HCT116 (cell line): ENCODE results near the gene WNK2. TPM values are rescaled to one million over a fixed set of nuclear protein-coding genes. Genes with fewer than 3 reads are reported as not detected.

Experiments
- ATAC-seq: fragments of 200-7000 bp; cut with Tn5 transposase; 2 replicates; pipeline ENCODE4 v1.9.1; 2020; ENCODE audit warnings: mild to moderate bottlenecking, moderate library complexity
- BruUV-seq: library from RNA; stranded (reverse); fragments of 400-500 nt; replicated peaks from 2 replicates; lab custom pipeline; 2021; lab: Mats Ljungman, UMichigan
- CTCF ChIA-PET: fragments of 300-600 bp; sonication (Branson Sonifier 250); formaldehyde crosslinking; loops from one replicate; lab custom pipeline; 2021; ENCODE audit warnings: antibody characterized with exemption; lab: Charles Lee
- POLR2A ChIA-PET: fragments of 300-600, 350-600 bp; sonication (Branson Sonifier 250); formaldehyde crosslinking; loops from one replicate; lab custom pipeline; 2021; ENCODE audit warnings: antibody characterized with exemption; lab: Charles Lee
- RAD21 ChIA-PET, 2 experiments: fragments of 300-600 bp; sonication (Branson Sonifier 250); formaldehyde crosslinking; loops; one replicate each; lab custom pipeline; 2023; ENCODE audit warnings: low total read pairs in 2 of 2; ENCODE audit not compliant: uncharacterized antibody in 2 of 2, unreplicated experiment in 2 of 2, low non-redundant PET in 1 of 2; lab: Charles Lee
- DNase-seq: peaks from one replicate; pipeline ENCODE4 v3.0.0-alpha.2; 2010; ENCODE audit warnings: low read depth, low spot score
- H2AFZ ChIP-seq: fragments of 200-600 bp; shearing (Covaris generic), sonication (generic); 2 replicates; pipeline ENCODE4 v1.6.1; 2017; ENCODE audit warnings: low read depth, mixed run types, mixed read lengths, antibody characterized with exemption, low read length; ENCODE audit not compliant: poor library complexity, severe bottlenecking
- H3K27ac ChIP-seq: 2 replicates; pipeline ENCODE4 v1.5.1; 2012; ENCODE audit warnings: low read depth, low read length
- H3K27me3 ChIP-seq: fragments of 200-600 bp; sonication (generic); 2 replicates; pipeline ENCODE4 v1.6.1; 2016; ENCODE audit warnings: mixed run types, low read length, mixed read lengths; ENCODE audit not compliant: insufficient read depth
- H3K36me3 ChIP-seq, 2 experiments: fragments of 200-500 bp in 1 of 2; fragments of 200-600 bp in 1 of 2; sonication (Bioruptor generic) in 1 of 2; sonication (generic) in 1 of 2; 2 replicates each; pipeline versions ENCODE4 v1.5.1 to v1.6.1; 2014 to 2016; ENCODE audit warnings: low read length in 2 of 2, inconsistent platforms in 1 of 2, mixed read lengths in 1 of 2, mixed run types in 1 of 2; ENCODE audit not compliant: insufficient read depth in 2 of 2, control insufficient read depth in 1 of 2
- H3K4me1 ChIP-seq, 2 experiments: fragments of 200-600 bp in 1 of 2; sonication (generic) in 1 of 2; 2 replicates each; pipeline versions ENCODE4 v1.5.1 to v1.6.1; 2012 to 2017; ENCODE audit warnings: low read length in 2 of 2, inconsistent platforms in 1 of 2, mild to moderate bottlenecking in 1 of 2, mixed read lengths in 1 of 2, mixed run types in 1 of 2, moderate library complexity in 1 of 2; ENCODE audit not compliant: insufficient read depth in 2 of 2, control insufficient read depth in 1 of 2
- H3K4me2 ChIP-seq: fragments of 200-600 bp; sonication (generic); 2 replicates; pipeline ENCODE4 v1.6.1; 2017; ENCODE audit warnings: mixed run types, low read length, mixed read lengths
- H3K4me3 ChIP-seq, 2 experiments: fragments of 200-600 bp in 1 of 2; sonication (generic) in 1 of 2; replicated peaks in 1 of 2; 2 replicates each; pipeline ENCODE4 v1.5.1; 2011 to 2016; ENCODE audit warnings: low read length in 2 of 2, control low read depth in 1 of 2, low read depth in 1 of 2, mild to moderate bottlenecking in 1 of 2, mixed read lengths in 1 of 2, mixed run types in 1 of 2
- H3K79me2 ChIP-seq: fragments of 200-600 bp; sonication (generic); 2 replicates; pipeline ENCODE4 v1.6.1; 2017; ENCODE audit warnings: mild to moderate bottlenecking, mixed run types, low read length, moderate library complexity, mixed read lengths; ENCODE audit not compliant: insufficient read depth
- H3K9ac ChIP-seq: fragments of 200-600 bp; sonication (generic); 2 replicates; pipeline ENCODE4 v1.6.1; 2016; ENCODE audit warnings: low read length, mixed read lengths
- H3K9me2 ChIP-seq: fragments of 200-600 bp; sonication (generic), shearing (Covaris generic); 2 replicates; pipeline ENCODE4 v1.6.1; 2017; ENCODE audit warnings: mixed run types, mild to moderate bottlenecking, moderate library complexity; ENCODE audit not compliant: insufficient read depth
- H3K9me3 ChIP-seq, 2 experiments: fragments of 200-500 bp in 1 of 2; fragments of 200-600 bp in 1 of 2; sonication (Bioruptor generic) in 1 of 2; sonication (generic) in 1 of 2; 2 replicates each; pipeline ENCODE4 v1.6.1; 2014 to 2017; ENCODE audit warnings: low read length in 2 of 2, mixed read lengths in 2 of 2, inconsistent platforms in 1 of 2, low read depth in 1 of 2, mild to moderate bottlenecking in 1 of 2, mixed run types in 1 of 2, moderate library complexity in 1 of 2; ENCODE audit not compliant: control insufficient read depth in 1 of 2, insufficient read depth in 1 of 2
- H4K20me1 ChIP-seq: fragments of 200-600 bp; sonication (generic), shearing (Covaris generic); 2 replicates; pipeline ENCODE4 v1.6.1; 2017; ENCODE audit warnings: mixed run types, mild to moderate bottlenecking, moderate library complexity; ENCODE audit not compliant: insufficient read depth
- EGR1 ChIP-seq: IDR thresholded peaks from 2 replicates; pipeline ENCODE4 v1.6.1; 2012; ENCODE audit warnings: low read depth
- EZH2phosphoT487 ChIP-seq: fragments of 200-600 bp; IDR thresholded peaks from 2 replicates; pipeline ENCODE4 v1.6.1; 2018; ENCODE audit warnings: antibody characterized with exemption, borderline replicate concordance
- POLR2AphosphoS5 ChIP-seq: IDR thresholded peaks from 2 replicates; pipeline ENCODE4 v1.6.1; 2011; ENCODE audit warnings: mild to moderate bottlenecking, low read depth, low read length, moderate library complexity
- SIN3A ChIP-seq: IDR thresholded peaks from 2 replicates; pipeline ENCODE4 v1.6.1; 2012; ENCODE audit warnings: low read depth
- SP1 ChIP-seq: IDR thresholded peaks from 2 replicates; pipeline ENCODE4 v1.6.1; 2012; ENCODE audit warnings: low read depth
- ZNF274 ChIP-seq: fragments of 200-500 bp; sonication (Bioruptor generic); IDR thresholded peaks from 2 replicates; pipeline ENCODE4 v1.6.1; 2014; ENCODE audit warnings: mild to moderate bottlenecking, low read depth, low read length, inconsistent platforms
- intact Hi-C: fragments of 100-400 bp; cut with micrococcal nuclease; formaldehyde crosslinking; loops from 2 replicates; pipeline ENCODE4 v1.10.0; 2022
- total RNA-seq: library from RNA; stranded (reverse); gene quantifications from one replicate; pipeline ENCODE4 v1.2.1, GENCODE V29; 2021; ENCODE audit not compliant: unreplicated experiment
- TF ChIP-seq, protein P1 (sequence below): IDR thresholded peaks from 2 replicates; pipeline ENCODE4 v1.6.1; 2012
- TF ChIP-seq, protein P2 (sequence below): IDR thresholded peaks from 2 replicates; pipeline ENCODE4 v1.6.1; 2012; ENCODE audit warnings: low read depth

Gene WNK2
- total RNA-seq, 1 experiment from 2014 or later: 24.4 TPM

DNA sequence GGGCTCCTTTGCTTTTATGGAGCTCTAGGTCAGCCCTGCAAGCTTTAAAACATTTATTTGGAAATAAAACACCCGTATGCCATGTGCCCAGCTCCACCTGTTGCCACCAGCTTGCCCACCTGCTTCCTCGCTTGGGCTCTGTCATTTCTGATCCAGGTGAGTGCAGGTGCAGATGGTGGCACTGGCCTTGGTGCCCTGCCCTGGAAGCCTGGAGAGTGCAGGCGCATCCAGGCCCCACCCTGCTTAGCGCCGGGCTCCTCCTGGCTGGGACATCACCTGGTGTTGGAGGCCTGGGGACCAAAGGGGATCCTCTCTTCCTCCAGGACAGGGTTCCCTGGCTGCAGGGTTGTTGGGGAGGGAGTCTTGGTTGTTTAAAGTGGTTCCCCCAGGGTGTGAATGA is 35.8 kb downstream of the WNK2 start:
- no peaks in the 10 kb centered on the region for H3K36me3 ChIP-seq
- H3K9me2 ChIP-seq: no peaks in the 10 kb centered on the region
- ATAC-seq: no peak
- no peak overlapping the region for H3K9ac ChIP-seq
- H3K4me3 ChIP-seq: no peak overlapping the region
- DNase-seq: no peak
- no peaks in the 10 kb centered on the region for H3K27me3 ChIP-seq
- H4K20me1 ChIP-seq: no peaks in the 10 kb centered on the region
- intact Hi-C loops: loop anchor here (5.0 kb wide), 1 partner anchor 53 kb away; no protein-coding TSS in a partner anchor
- POLR2A ChIA-PET: no interaction called here
- no peak for TF ChIP-seq ZNF274
- TF ChIP-seq EZH2phosphoT487: no peak
- TF ChIP-seq, protein P1, sequence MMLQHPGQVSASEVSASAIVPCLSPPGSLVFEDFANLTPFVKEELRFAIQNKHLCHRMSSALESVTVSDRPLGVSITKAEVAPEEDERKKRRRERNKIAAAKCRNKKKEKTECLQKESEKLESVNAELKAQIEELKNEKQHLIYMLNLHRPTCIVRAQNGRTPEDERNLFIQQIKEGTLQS: no peak
- TF ChIP-seq SP1: no peak
- TF ChIP-seq, protein P2, sequence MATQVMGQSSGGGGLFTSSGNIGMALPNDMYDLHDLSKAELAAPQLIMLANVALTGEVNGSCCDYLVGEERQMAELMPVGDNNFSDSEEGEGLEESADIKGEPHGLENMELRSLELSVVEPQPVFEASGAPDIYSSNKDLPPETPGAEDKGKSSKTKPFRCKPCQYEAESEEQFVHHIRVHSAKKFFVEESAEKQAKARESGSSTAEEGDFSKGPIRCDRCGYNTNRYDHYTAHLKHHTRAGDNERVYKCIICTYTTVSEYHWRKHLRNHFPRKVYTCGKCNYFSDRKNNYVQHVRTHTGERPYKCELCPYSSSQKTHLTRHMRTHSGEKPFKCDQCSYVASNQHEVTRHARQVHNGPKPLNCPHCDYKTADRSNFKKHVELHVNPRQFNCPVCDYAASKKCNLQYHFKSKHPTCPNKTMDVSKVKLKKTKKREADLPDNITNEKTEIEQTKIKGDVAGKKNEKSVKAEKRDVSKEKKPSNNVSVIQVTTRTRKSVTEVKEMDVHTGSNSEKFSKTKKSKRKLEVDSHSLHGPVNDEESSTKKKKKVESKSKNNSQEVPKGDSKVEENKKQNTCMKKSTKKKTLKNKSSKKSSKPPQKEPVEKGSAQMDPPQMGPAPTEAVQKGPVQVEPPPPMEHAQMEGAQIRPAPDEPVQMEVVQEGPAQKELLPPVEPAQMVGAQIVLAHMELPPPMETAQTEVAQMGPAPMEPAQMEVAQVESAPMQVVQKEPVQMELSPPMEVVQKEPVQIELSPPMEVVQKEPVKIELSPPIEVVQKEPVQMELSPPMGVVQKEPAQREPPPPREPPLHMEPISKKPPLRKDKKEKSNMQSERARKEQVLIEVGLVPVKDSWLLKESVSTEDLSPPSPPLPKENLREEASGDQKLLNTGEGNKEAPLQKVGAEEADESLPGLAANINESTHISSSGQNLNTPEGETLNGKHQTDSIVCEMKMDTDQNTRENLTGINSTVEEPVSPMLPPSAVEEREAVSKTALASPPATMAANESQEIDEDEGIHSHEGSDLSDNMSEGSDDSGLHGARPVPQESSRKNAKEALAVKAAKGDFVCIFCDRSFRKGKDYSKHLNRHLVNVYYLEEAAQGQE: no peak
- no peak for TF ChIP-seq EGR1
- no peak for TF ChIP-seq SIN3A
- no peak for TF ChIP-seq POLR2AphosphoS5
- H3K27ac ChIP-seq: no peak overlapping the region
- no peaks in the 10 kb centered on the region for H3K9me3 ChIP-seq
- CTCF ChIA-PET: no interaction called here
- H2AFZ ChIP-seq: no peak overlapping the region
- H3K4me2 ChIP-seq: no peak overlapping the region
- RAD21 ChIA-PET: no interaction called here
- peaks cover 18% of the 10 kb centered on the region for H3K79me2 ChIP-seq
- H3K4me1 ChIP-seq: peaks cover 30 to 42% of the 10 kb centered on the region in 2 experiments
- no TSS peak for BruUV-seq
